HCT116 (cell line): ENCODE data around the gene ZNF621. TPM values are rescaled to one million over a fixed set of nuclear protein-coding genes. Genes with fewer than 3 reads are reported as not detected.

ENCODE experiments used
- ATAC-seq: fragments of 200-7000 bp; cut with Tn5 transposase; 2 replicates; pipeline ENCODE4 v1.9.1; 2020; ENCODE audit warnings: mild to moderate bottlenecking, moderate library complexity
- BruUV-seq: library from RNA; stranded (reverse); fragments of 400-500 nt; replicated peaks from 2 replicates; lab custom pipeline; 2021; lab: Mats Ljungman, UMichigan
- CTCF ChIA-PET: fragments of 300-600 bp; sonication (Branson Sonifier 250); formaldehyde crosslinking; loops from one replicate; lab custom pipeline; 2021; ENCODE audit warnings: antibody characterized with exemption; lab: Charles Lee
- POLR2A ChIA-PET: fragments of 300-600, 350-600 bp; sonication (Branson Sonifier 250); formaldehyde crosslinking; loops from one replicate; lab custom pipeline; 2021; ENCODE audit warnings: antibody characterized with exemption; lab: Charles Lee
- RAD21 ChIA-PET, 2 experiments: fragments of 300-600 bp; sonication (Branson Sonifier 250); formaldehyde crosslinking; loops; one replicate each; lab custom pipeline; 2023; ENCODE audit warnings: low total read pairs in 2 of 2; ENCODE audit not compliant: uncharacterized antibody in 2 of 2, unreplicated experiment in 2 of 2, low non-redundant PET in 1 of 2; lab: Charles Lee
- DNase-seq: peaks from one replicate; pipeline ENCODE4 v3.0.0-alpha.2; 2010; ENCODE audit warnings: low read depth, low spot score
- H2AFZ ChIP-seq: fragments of 200-600 bp; shearing (Covaris generic), sonication (generic); 2 replicates; pipeline ENCODE4 v1.6.1; 2017; ENCODE audit warnings: low read depth, mixed run types, mixed read lengths, antibody characterized with exemption, low read length; ENCODE audit not compliant: poor library complexity, severe bottlenecking
- H3K27ac ChIP-seq: 2 replicates; pipeline ENCODE4 v1.5.1; 2012; ENCODE audit warnings: low read depth, low read length
- H3K27me3 ChIP-seq: fragments of 200-600 bp; sonication (generic); 2 replicates; pipeline ENCODE4 v1.6.1; 2016; ENCODE audit warnings: mixed run types, low read length, mixed read lengths; ENCODE audit not compliant: insufficient read depth
- H3K36me3 ChIP-seq, 2 experiments: fragments of 200-500 bp in 1 of 2; fragments of 200-600 bp in 1 of 2; sonication (Bioruptor generic) in 1 of 2; sonication (generic) in 1 of 2; 2 replicates each; pipeline versions ENCODE4 v1.5.1 to v1.6.1; 2014 to 2016; ENCODE audit warnings: low read length in 2 of 2, inconsistent platforms in 1 of 2, mixed read lengths in 1 of 2, mixed run types in 1 of 2; ENCODE audit not compliant: insufficient read depth in 2 of 2, control insufficient read depth in 1 of 2
- H3K4me1 ChIP-seq, 2 experiments: fragments of 200-600 bp in 1 of 2; sonication (generic) in 1 of 2; 2 replicates each; pipeline versions ENCODE4 v1.5.1 to v1.6.1; 2012 to 2017; ENCODE audit warnings: low read length in 2 of 2, inconsistent platforms in 1 of 2, mild to moderate bottlenecking in 1 of 2, mixed read lengths in 1 of 2, mixed run types in 1 of 2, moderate library complexity in 1 of 2; ENCODE audit not compliant: insufficient read depth in 2 of 2, control insufficient read depth in 1 of 2
- H3K4me2 ChIP-seq: fragments of 200-600 bp; sonication (generic); 2 replicates; pipeline ENCODE4 v1.6.1; 2017; ENCODE audit warnings: mixed run types, low read length, mixed read lengths
- H3K4me3 ChIP-seq, 2 experiments: fragments of 200-600 bp in 1 of 2; sonication (generic) in 1 of 2; replicated peaks in 1 of 2; 2 replicates each; pipeline ENCODE4 v1.5.1; 2011 to 2016; ENCODE audit warnings: low read length in 2 of 2, control low read depth in 1 of 2, low read depth in 1 of 2, mild to moderate bottlenecking in 1 of 2, mixed read lengths in 1 of 2, mixed run types in 1 of 2
- H3K79me2 ChIP-seq: fragments of 200-600 bp; sonication (generic); 2 replicates; pipeline ENCODE4 v1.6.1; 2017; ENCODE audit warnings: mild to moderate bottlenecking, mixed run types, low read length, moderate library complexity, mixed read lengths; ENCODE audit not compliant: insufficient read depth
- H3K9ac ChIP-seq: fragments of 200-600 bp; sonication (generic); 2 replicates; pipeline ENCODE4 v1.6.1; 2016; ENCODE audit warnings: low read length, mixed read lengths
- H3K9me2 ChIP-seq: fragments of 200-600 bp; sonication (generic), shearing (Covaris generic); 2 replicates; pipeline ENCODE4 v1.6.1; 2017; ENCODE audit warnings: mixed run types, mild to moderate bottlenecking, moderate library complexity; ENCODE audit not compliant: insufficient read depth
- H3K9me3 ChIP-seq, 2 experiments: fragments of 200-500 bp in 1 of 2; fragments of 200-600 bp in 1 of 2; sonication (Bioruptor generic) in 1 of 2; sonication (generic) in 1 of 2; 2 replicates each; pipeline ENCODE4 v1.6.1; 2014 to 2017; ENCODE audit warnings: low read length in 2 of 2, mixed read lengths in 2 of 2, inconsistent platforms in 1 of 2, low read depth in 1 of 2, mild to moderate bottlenecking in 1 of 2, mixed run types in 1 of 2, moderate library complexity in 1 of 2; ENCODE audit not compliant: control insufficient read depth in 1 of 2, insufficient read depth in 1 of 2
- H4K20me1 ChIP-seq: fragments of 200-600 bp; sonication (generic), shearing (Covaris generic); 2 replicates; pipeline ENCODE4 v1.6.1; 2017; ENCODE audit warnings: mixed run types, mild to moderate bottlenecking, moderate library complexity; ENCODE audit not compliant: insufficient read depth
- EGR1 ChIP-seq: IDR thresholded peaks from 2 replicates; pipeline ENCODE4 v1.6.1; 2012; ENCODE audit warnings: low read depth
- EZH2 ChIP-seq: fragments of 200-600 bp; sonication (generic); IDR thresholded peaks from 2 replicates; pipeline ENCODE4 v1.6.1; 2017; ENCODE audit warnings: antibody characterized with exemption, mixed run types
- POLR2A ChIP-seq: IDR thresholded peaks from 2 replicates; pipeline ENCODE4 v1.7.0; 2011; ENCODE audit warnings: borderline replicate concordance; ENCODE audit not compliant: insufficient read depth, insufficient read length; ENCODE audit errors: extremely low read depth
- TCF7L2 ChIP-seq: IDR thresholded peaks from 2 replicates; pipeline ENCODE4 v1.7.0; 2011; ENCODE audit warnings: borderline replicate concordance, inconsistent platforms; ENCODE audit not compliant: insufficient read depth, insufficient read length; ENCODE audit errors: extremely low read depth
- YY1 ChIP-seq: IDR thresholded peaks from 2 replicates; pipeline ENCODE4 v1.6.1; 2011; ENCODE audit warnings: low read length, low read depth, moderate library complexity, mild to moderate bottlenecking; ENCODE audit not compliant: insufficient replicate concordance; ENCODE audit errors: extremely low read depth
- ZNF274 ChIP-seq: fragments of 200-500 bp; sonication (Bioruptor generic); IDR thresholded peaks from 2 replicates; pipeline ENCODE4 v1.6.1; 2014; ENCODE audit warnings: mild to moderate bottlenecking, low read depth, low read length, inconsistent platforms
- intact Hi-C: fragments of 100-400 bp; cut with micrococcal nuclease; formaldehyde crosslinking; loops from 2 replicates; pipeline ENCODE4 v1.10.0; 2022
- total RNA-seq: library from RNA; stranded (reverse); gene quantifications from one replicate; pipeline ENCODE4 v1.2.1, GENCODE V29; 2021; ENCODE audit not compliant: unreplicated experiment
- TF ChIP-seq, protein P1 (sequence below): IDR thresholded peaks from 2 replicates; pipeline ENCODE4 v1.6.1; 2011; ENCODE audit warnings: mild to moderate bottlenecking, low read length, moderate library complexity; ENCODE audit not compliant: insufficient replicate concordance; ENCODE audit errors: extremely low read depth
- TF ChIP-seq, protein P2 (sequence below), 3 experiments: fragments of 200-600 bp in 1 of 3; sonication (generic) in 1 of 3; IDR thresholded peaks in 2 of 3; conservative IDR thresholded peaks in 1 of 3; 2 replicates each; pipeline ENCODE4 v1.5.1; 2012 to 2017; ENCODE audit warnings: low read depth in 2 of 3, low read length in 2 of 3, antibody characterized with exemption in 1 of 3, borderline replicate concordance in 1 of 3, control low read depth in 1 of 3, mild to moderate bottlenecking in 1 of 3, mixed read lengths in 1 of 3, mixed run types in 1 of 3, moderate library complexity in 1 of 3; ENCODE audit not compliant: insufficient read depth in 1 of 3
- TF ChIP-seq, protein P3 (sequence below): IDR thresholded peaks from 2 replicates; pipeline ENCODE4 v1.6.1; 2012

Gene ZNF621
- total RNA-seq, 1 experiment from 2014 or later, result 23.5 TPM

DNA sequence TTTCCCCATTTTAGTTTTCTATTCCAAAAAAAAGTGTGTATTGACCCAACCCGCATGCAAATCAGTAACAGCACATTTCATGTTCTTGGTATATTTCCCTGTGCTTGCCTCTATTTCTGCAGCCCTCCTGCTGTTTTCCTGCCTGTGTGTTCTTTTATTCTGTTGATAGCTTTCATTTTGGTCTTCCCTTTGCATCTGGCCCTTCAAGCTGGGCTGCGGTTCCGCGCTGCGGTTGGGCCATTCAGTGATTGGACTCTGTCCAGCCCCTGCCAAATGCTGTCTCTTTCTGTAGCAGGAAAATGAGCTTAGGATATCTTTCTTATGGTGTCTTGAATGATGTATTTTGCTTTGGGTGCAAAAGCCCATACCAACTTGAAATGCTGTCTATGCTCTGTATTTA, 49.9 kb downstream of the ZNF621 start:
- no peak for ATAC-seq
- no TSS peak for BruUV-seq

More for the DNA sequence above, 49.9 kb downstream of the ZNF621 start:
- no peak for TF ChIP-seq EGR1
- TF ChIP-seq POLR2A, result no peak
- TF ChIP-seq TCF7L2, result no peak
- TF ChIP-seq, protein P1, sequence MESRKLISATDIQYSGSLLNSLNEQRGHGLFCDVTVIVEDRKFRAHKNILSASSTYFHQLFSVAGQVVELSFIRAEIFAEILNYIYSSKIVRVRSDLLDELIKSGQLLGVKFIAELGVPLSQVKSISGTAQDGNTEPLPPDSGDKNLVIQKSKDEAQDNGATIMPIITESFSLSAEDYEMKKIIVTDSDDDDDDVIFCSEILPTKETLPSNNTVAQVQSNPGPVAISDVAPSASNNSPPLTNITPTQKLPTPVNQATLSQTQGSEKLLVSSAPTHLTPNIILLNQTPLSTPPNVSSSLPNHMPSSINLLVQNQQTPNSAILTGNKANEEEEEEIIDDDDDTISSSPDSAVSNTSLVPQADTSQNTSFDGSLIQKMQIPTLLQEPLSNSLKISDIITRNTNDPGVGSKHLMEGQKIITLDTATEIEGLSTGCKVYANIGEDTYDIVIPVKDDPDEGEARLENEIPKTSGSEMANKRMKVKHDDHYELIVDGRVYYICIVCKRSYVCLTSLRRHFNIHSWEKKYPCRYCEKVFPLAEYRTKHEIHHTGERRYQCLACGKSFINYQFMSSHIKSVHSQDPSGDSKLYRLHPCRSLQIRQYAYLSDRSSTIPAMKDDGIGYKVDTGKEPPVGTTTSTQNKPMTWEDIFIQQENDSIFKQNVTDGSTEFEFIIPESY, result no peak
- TF ChIP-seq, protein P2, sequence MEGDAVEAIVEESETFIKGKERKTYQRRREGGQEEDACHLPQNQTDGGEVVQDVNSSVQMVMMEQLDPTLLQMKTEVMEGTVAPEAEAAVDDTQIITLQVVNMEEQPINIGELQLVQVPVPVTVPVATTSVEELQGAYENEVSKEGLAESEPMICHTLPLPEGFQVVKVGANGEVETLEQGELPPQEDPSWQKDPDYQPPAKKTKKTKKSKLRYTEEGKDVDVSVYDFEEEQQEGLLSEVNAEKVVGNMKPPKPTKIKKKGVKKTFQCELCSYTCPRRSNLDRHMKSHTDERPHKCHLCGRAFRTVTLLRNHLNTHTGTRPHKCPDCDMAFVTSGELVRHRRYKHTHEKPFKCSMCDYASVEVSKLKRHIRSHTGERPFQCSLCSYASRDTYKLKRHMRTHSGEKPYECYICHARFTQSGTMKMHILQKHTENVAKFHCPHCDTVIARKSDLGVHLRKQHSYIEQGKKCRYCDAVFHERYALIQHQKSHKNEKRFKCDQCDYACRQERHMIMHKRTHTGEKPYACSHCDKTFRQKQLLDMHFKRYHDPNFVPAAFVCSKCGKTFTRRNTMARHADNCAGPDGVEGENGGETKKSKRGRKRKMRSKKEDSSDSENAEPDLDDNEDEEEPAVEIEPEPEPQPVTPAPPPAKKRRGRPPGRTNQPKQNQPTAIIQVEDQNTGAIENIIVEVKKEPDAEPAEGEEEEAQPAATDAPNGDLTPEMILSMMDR (IDR thresholded peaks at IDR 0.05 in 2 of 3, conservative IDR thresholded peaks at IDR 0.05 in 1 of 3; ENCODE audit: borderline replicate concordance in 1 of 3, insufficient read depth in 1 of 3, low read depth in 2 of 3, low read length in 2 of 3), result no peak
- TF ChIP-seq YY1, result no peak
- TF ChIP-seq ZNF274, result no peak
- TF ChIP-seq, protein P3, sequence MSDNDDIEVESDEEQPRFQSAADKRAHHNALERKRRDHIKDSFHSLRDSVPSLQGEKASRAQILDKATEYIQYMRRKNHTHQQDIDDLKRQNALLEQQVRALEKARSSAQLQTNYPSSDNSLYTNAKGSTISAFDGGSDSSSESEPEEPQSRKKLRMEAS, result no peak
- TF ChIP-seq EZH2, result no peak
- TF ChIP-seq, all 23 proteins: peak for 0
- no peak overlapping the region for H3K9ac ChIP-seq
- POLR2A ChIA-PET, result no interaction called here
- H3K36me3 ChIP-seq, result no peaks in the 10 kb centered on the region
- H3K4me1 ChIP-seq, result no peaks in the 10 kb centered on the region
- H3K4me3 ChIP-seq, result no peak overlapping the region
- no peaks in the 10 kb centered on the region for H3K9me3 ChIP-seq
- no peaks in the 10 kb centered on the region for H4K20me1 ChIP-seq
- DNase-seq, result no peak
- H2AFZ ChIP-seq, result no peak overlapping the region
- no peaks in the 10 kb centered on the region for H3K9me2 ChIP-seq
- H3K79me2 ChIP-seq, result no peaks in the 10 kb centered on the region
- H3K4me2 ChIP-seq, result no peak overlapping the region
- H3K27me3 ChIP-seq, result no peaks in the 10 kb centered on the region; the same call in 1 of the 2 replicates
- RAD21 ChIA-PET, result no interaction called here
- CTCF ChIA-PET, result no interaction called here
- intact Hi-C loops, result no loop called here
- no peak overlapping the region for H3K27ac ChIP-seq
